Uterus (tissue), 4 donors: Measurements from ENCODE around the gene MAMDC2. TPM values are rescaled to one million over a fixed set of nuclear protein-coding genes. Genes with fewer than 3 reads are reported as not detected.

Experiments used
- DNase-seq, 2 donors: peaks; one replicate each; pipeline ENCODE4 v3.0.0-alpha.2; 2019 to 2020
- H3K27ac ChIP-seq, 2 donors: fragments of 200-600 bp; sonication (generic); 1 replicate in 1 of 2; 2 replicates in 1 of 2; pipeline ENCODE4 v1.5.1; 2016 to 2018
- H3K27me3 ChIP-seq, 2 donors: fragments of 200-600 bp; sonication (generic); one replicate each; pipeline ENCODE4 v1.5.1; 2018 to 2019; ENCODE audit warnings: control low read depth in 1 of 2
- H3K36me3 ChIP-seq, 2 donors: fragments of 200-600 bp; sonication (generic); one replicate each; pipeline ENCODE4 v1.5.1; 2019; ENCODE audit warnings: control low read depth in 1 of 2
- H3K4me1 ChIP-seq, 2 donors: fragments of 200-600 bp; sonication (generic); one replicate each; pipeline ENCODE4 v1.5.1; 2018 to 2019; ENCODE audit warnings: control low read depth in 1 of 2
- H3K4me3 ChIP-seq, 2 donors: fragments of 200-600 bp; sonication (generic); 1 replicate in 1 of 2; 2 replicates in 1 of 2; pipeline ENCODE4 v1.5.1; 2018 to 2019; ENCODE audit warnings: mild to moderate bottlenecking in 1 of 2
- H3K9me3 ChIP-seq, 2 donors: fragments of 200-600 bp; sonication (generic); one replicate each; pipeline ENCODE4 v1.5.1; 2019; ENCODE audit warnings: control low read depth in 1 of 2
- CTCF ChIP-seq, 4 experiments: fragments of 200-600 bp in 2 of 4; fragments of 450-650 bp in 2 of 4; sonication (generic) in 2 of 4; IDR thresholded peaks; one replicate each; pipeline ENCODE4 v1.5.1; 2016 to 2019; ENCODE audit warnings: antibody characterized with exemption in 4 of 4, mild to moderate bottlenecking in 2 of 4, moderate library complexity in 1 of 4
- POLR2A ChIP-seq, 2 donors: fragments of 450-650 bp; IDR thresholded peaks; one replicate each; pipeline ENCODE4 v1.6.1; 2016; ENCODE audit warnings: antibody characterized with exemption in 2 of 2, mild to moderate bottlenecking in 1 of 2, moderate library complexity in 1 of 2
- intact Hi-C: fragments of 100-400 bp; cut with DNase I; formaldehyde crosslinking; loops from one replicate; pipeline ENCODE4 v1.15.1; 2023; ENCODE audit warnings: low total_unique reads
- small RNA-seq: library from RNA; depleted of rRNA; stranded (forward); fragments of <200 nt; gene quantifications from one replicate; pipeline ENCODE3, GENCODE V24; 2016
- total RNA-seq, 4 donors: library from RNA; depleted of rRNA in 3 of 4; stranded (reverse); fragments of >200 nt in 3 of 4; gene quantifications; one replicate each; pipeline versions ENCODE4 v1.1.0 to v1.2.4, GENCODE V29; 2014 to 2023
- donor health status: DM: yes; HTN: yes; CAD: no.

MAMDC2 gene
- total RNA-seq, 4 donors from 2014 or later, result 42.7 to 204 (median 138) TPM

GRCh38 chr9:70261131-70261870 is 217.7 kb downstream of the MAMDC2 start:
- H3K27me3 ChIP-seq, result no peaks in the 10 kb centered on the region
- H3K4me3 ChIP-seq, result peak overlapping the region in 1 of 2 donors; percentile 86
- H3K9me3 ChIP-seq, result no peaks in the 10 kb centered on the region
- intact Hi-C loops, result loop anchor here (10.0 kb wide), 1 partner anchor 344 kb away; no protein-coding TSS in a partner anchor
- H3K36me3 ChIP-seq, result no peaks in the 10 kb centered on the region
- TF ChIP-seq POLR2A (IDR thresholded peaks at IDR 0.05) (no peak), CTCF (IDR thresholded peaks at IDR 0.05) (no peak)
- peaks cover 14 to 22% of the 10 kb centered on the region in 2 donors for H3K4me1 ChIP-seq
- H3K27ac ChIP-seq, result no peak overlapping the region
- DNase-seq, result no peak

- TF ChIP-seq CTCF (IDR thresholded peaks at IDR 0.05) (no peak), POLR2A (IDR thresholded peaks at IDR 0.05) (no peak)
- H3K4me1 ChIP-seq, result peaks cover 10 to 18% of the 10 kb centered on the region in 2 donors
- H3K36me3 ChIP-seq, result no peaks in the 10 kb centered on the region
- DNase-seq, result no peak
- H3K27ac ChIP-seq, result peak overlapping the region in 1 of 2 donors; percentile 15
- intact Hi-C loops, result loop anchor here (10.0 kb wide), 1 partner anchor 342 kb away; no protein-coding TSS in a partner anchor
- H3K4me3 ChIP-seq, result no peak overlapping the region
- H3K27me3 ChIP-seq, result no peaks in the 10 kb centered on the region
- no peaks in the 10 kb centered on the region for H3K9me3 ChIP-seq
Observed at GRCh38 chr9:70262366-70262765, 218.7 kb downstream of the MAMDC2 start.

GRCh38 chr9:70262948-70263347 is 219.3 kb downstream of the MAMDC2 start:
- Histone ChIP-seq H3K4me3 (no peak overlapping the region), H3K27me3 (no peaks in the 10 kb centered on the region), H3K27ac (peak overlapping the region in 1 of 2 donors; percentile 15), H3K9me3 (no peaks in the 10 kb centered on the region), H3K4me1 (peaks cover 10 to 18% of the 10 kb centered on the region in 2 donors), H3K36me3 (no peaks in the 10 kb centered on the region)
- intact Hi-C loops, result loop anchor here (10.0 kb wide), 1 partner anchor 342 kb away; no protein-coding TSS in a partner anchor
- no peak for DNase-seq
- TF ChIP-seq POLR2A (IDR thresholded peaks at IDR 0.05), result no peak
- no peak for TF ChIP-seq CTCF (IDR thresholded peaks at IDR 0.05)

GRCh38 chr9:70263421-70263820 is 219.8 kb downstream of the MAMDC2 start:
- H3K27ac ChIP-seq, result no peak overlapping the region
- intact Hi-C loops, result loop anchor here (10.0 kb wide), 1 partner anchor 341 kb away; no protein-coding TSS in a partner anchor

More at GRCh38 chr9:70263421-70263820, 219.8 kb downstream of the MAMDC2 start:
- no peaks in the 10 kb centered on the region for H3K36me3 ChIP-seq
- no peaks in the 10 kb centered on the region for H3K9me3 ChIP-seq
- peaks cover 10 to 18% of the 10 kb centered on the region in 2 donors for H3K4me1 ChIP-seq
- no peak for DNase-seq
- H3K27me3 ChIP-seq, result no peaks in the 10 kb centered on the region
- no peak overlapping the region for H3K4me3 ChIP-seq
- TF ChIP-seq CTCF (IDR thresholded peaks at IDR 0.05) (no peak), POLR2A (IDR thresholded peaks at IDR 0.05) (no peak)

Small RNA genes within 50 kb of the gene (small RNA-seq; reads per million reads assigned to genes)
- gene RNU2-5P, result 0.97 reads per million, percentile 47 among the genes with 10 or more reads in this experiment

Other genes with a start within 250 kb of the MAMDC2 start
- 1 to 10 TPM in 1 of 4 donors, not detected in 3; 7.5 TPM for gene CFAP95, start 223.0 kb upstream of the MAMDC2 start, total RNA-seq
- 10 to 100 TPM; 17.9 to 65.5 (median 35.4) TPM for gene SMC5, start 215.1 kb downstream of the MAMDC2 start, total RNA-seq